Stomach (tissue), 4 donors: ENCODE data around the gene WNT5A.

Experiments
- CTCF ChIP-seq, 7 experiments: fragments of 450-650 bp in 4 of 7; fragments of 200-600 bp in 3 of 7; sonication (generic) in 3 of 7; IDR thresholded peaks; one replicate each; pipeline ENCODE4 v1.5.1; 2016 to 2019; ENCODE audit warnings: antibody characterized with exemption in 7 of 7, control low read depth in 2 of 7, mild to moderate bottlenecking in 1 of 7
- POLR2A ChIP-seq, 4 donors: fragments of 450-650 bp; IDR thresholded peaks; one replicate each; pipeline ENCODE4 v1.6.1; 2016; ENCODE audit warnings: antibody characterized with exemption in 4 of 4, control low read depth in 2 of 4, mild to moderate bottlenecking in 1 of 4, moderate library complexity in 1 of 4
- POLR2AphosphoS5 ChIP-seq, 3 donors: sonication (generic); formaldehyde crosslinking; IDR thresholded peaks; one replicate each; pipeline ENCODE4 v1.6.1; 2016; ENCODE audit warnings: antibody characterized with exemption in 3 of 3

GRCh38 chr3:55446850-55447249 lies 40.3 kb downstream of the WNT5A start:
- no peak for TF ChIP-seq POLR2A (IDR thresholded peaks at IDR 0.05)
- no peak for TF ChIP-seq CTCF (IDR thresholded peaks at IDR 0.05)
- no peak for TF ChIP-seq POLR2AphosphoS5 (IDR thresholded peaks at IDR 0.05)
